Measurements from ENCODE around the gene VDAC1.

GRCh38 chr5:134000091-134000511 lies 4.7 kb downstream of the VDAC1 start:
- TF ChIP-seq MAX (IDR thresholded peaks at IDR 0.05) (no peak), EZH2 (IDR thresholded peaks at IDR 0.05; ENCODE audit: low read depth, low read length, severe bottlenecking) (no peak), TAF1 (IDR thresholded peaks at IDR 0.05; ENCODE audit: low read depth, low read length) (no peak), FOSL1 (IDR thresholded peaks at IDR 0.05; ENCODE audit: insufficient read depth, low read depth, low read length) (no peak), USF2 (IDR thresholded peaks at IDR 0.05; ENCODE audit: low read length) (no peak), CREB1 (IDR thresholded peaks at IDR 0.05) (no peak), POLR2AphosphoS5 (IDR thresholded peaks at IDR 0.05; ENCODE audit: low read depth, low read length) (no peak; the same call in 1 of the 2 replicates)

All from H1 (cell line).